ELR (cell line): ENCODE data around the gene HDLBP.
"Not testable (repeated sequence)": the region's sequence is repeated elsewhere in the genome, so short reads cannot be mapped to it uniquely, and the experiment has no call there.

Experiments used
- DNase-seq: peaks from one replicate; pipeline ENCODE4 v3.0.0-alpha.2; 2015; ENCODE audit warnings: low read depth

Gene HDLBP

DNA sequence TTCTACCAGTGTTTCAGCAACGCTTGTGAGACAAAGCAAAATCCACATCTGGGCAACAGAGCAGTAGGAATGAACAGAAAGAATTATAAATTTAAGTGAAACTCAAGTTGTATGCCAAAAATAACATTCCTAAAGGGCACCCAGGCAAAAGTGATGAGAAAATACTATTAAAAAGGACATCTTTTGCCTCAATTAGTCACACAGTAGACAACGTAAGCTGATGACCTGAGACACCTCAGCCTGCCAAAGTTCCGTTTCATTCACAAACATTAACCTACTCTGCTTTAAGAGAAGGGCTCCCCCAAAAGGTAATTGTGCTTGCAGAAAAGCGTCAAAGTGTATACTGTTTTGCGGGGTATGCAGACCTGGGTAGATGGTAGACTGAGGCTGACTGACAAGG is 7.2 kb downstream of the HDLBP start:
- no peak for DNase-seq

DNA sequence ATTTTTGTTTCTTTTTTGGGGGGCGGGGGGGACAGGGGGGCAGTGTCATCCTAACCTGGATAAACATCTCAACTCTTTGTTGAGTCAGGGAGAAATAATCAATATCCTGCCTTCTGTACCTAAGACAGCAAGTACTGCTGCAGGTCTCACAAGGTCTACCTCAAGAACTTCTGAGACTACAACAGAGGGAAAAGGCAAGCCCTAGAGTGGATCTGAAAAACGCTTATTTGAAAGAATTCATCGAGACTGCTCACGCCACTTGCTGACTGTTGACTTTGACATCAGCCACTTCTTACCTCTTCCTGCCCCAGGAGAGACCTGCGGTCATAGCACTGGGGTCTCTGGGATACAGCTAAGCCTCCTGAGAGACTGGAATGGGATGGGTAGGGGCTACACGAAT is 8.4 kb downstream of the HDLBP start:
- DNase-seq = no peak

DNA sequence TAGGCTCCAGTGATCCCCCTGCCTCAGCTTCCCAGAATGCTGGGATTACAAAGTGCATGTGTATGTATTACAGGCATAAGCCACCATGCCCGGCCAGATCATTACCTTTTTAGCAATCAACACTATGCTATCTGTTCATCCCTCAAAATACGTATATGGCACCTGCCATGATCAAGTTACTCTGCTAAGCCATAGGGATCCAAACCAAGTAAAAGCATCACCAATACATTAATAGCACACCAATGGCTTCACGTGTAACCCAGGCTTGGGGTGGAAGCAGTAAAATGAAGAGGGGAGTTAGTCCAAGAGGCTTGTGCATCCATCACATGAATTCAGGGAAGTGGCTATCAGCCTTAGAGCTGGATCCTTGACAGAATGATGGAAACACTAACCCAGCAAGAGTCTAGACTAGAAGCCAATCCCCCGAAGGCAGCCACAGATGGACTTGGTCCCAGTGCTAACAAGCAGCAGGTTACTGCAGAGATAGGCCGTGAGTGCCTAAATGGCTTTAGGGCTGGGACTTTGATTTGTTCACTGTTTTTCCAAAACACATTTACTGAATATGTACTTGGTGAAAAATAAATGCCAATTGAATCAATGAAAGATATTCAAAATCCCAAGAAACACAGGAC is 11.3 kb downstream of the HDLBP start:
- no peak for DNase-seq

DNA sequence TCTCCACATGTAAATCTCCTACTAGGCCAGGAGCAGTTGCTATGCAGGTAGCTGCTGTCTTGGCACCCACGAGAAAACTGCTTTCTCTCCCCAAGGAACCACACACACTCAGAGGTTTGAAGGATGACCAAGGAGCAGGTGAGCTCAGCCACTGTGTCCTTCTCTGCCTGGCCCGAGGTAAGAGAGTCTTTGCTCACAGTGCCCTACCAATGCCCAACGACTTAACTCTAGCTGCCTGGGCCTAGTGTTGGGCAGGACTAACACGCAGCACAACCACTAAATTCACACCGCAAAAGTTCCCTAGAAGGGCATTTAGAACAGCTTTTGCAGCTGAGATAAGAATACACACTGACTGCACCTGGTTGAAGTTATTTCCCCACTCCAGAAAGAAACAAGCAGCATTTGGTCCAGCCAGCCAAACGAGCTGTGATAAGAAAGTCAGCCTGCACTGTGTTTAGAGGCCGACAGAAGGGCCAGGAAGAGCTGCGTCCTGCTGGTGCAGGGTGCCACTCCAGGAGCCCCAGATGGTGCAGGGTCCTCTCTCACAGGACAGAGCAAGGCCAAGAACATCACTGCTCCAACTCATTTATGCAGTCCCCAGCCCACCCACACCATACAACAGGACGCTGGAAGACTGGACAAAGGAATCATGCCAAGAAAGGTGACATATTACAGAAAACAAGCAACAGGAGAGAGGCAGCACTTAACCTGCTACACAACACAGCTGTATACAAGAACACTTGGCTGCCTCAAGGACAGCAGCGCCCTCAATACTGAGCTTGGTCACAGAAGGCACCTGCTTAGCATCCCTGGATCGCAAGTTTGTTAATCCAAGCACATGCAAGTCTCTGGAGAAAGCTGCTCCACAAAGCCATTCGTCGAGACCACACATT is 12.5 kb downstream of the HDLBP start:
- DNase-seq = no peak

DNA sequence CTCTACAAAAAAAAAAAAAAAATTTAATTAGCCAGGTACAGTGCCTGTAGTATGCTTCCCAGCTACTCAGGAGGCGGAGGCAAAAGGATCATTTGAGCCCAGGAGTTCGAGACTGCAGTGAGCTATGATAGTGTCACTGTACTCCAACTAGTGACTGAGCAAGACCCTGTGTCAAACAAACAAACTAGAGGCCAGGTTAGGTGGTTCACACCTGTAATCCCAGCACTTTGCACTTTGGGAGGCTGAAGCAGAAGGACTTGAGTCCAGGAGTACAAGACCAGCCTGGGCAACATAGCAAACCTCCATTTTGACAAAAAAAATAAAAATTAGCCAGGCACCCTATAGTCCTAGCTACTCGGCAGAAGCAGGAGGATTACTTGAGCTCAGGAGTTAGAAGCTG is 13.4 kb downstream of the HDLBP start:
- no peak for DNase-seq

DNA sequence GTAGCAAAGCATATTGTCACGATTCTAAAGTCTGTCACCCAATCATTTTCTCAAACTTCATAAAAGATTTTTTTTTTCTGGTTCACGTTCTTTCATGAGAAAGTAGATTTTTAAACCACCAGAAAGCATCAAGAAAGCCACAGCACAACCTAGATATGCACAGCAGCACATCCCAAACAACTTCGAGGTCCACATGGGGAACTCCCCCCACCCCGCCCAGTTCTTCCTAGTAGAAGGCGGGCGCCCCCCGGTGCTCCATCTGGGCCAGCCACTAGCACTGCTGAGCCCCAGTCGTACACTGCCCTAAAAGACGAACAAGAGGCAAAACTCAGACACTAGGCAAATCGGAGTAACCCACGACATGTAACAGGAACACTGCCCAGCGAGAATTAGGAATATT is 15.5 kb downstream of the HDLBP start:
- DNase-seq = no peak

DNA sequence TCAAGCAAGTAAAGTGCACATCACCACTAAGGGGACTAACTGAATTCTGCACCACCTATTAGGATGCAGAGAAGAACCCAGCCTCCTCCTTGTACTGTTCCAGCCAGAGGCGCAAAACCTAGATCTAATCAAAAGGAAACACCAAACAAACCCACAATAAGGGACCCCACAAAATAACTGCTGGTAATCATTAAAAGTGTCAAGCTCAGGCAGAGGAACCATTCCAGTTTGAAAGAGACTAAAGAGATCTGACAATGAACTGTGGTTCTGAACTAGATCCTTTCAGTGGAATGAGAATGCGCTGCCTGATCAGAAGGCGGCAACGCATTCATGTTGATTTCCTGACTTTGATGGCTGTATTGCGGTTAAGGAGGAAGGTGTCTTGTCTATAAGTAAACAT is 16.8 kb downstream of the HDLBP start:
- DNase-seq = no peak

DNA sequence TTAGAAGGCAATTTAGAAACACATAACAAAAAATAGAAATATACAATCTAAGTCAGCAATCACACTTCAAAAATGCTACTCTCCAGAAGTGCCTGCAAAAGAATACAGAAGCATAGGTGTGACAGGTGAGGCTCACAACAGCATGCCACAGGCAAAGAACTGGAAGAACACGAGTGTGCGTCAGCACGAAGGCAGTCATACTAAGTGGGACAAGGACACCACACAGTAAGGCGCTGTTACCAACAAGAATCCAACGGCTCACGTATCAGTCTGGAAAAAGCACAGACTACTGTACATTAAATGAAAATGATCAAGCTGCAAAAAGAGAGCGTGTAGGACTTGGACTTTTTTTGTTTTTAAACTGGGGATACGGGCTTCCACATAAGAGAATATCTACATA is 18.7 kb downstream of the HDLBP start:
- no peak for DNase-seq

DNA sequence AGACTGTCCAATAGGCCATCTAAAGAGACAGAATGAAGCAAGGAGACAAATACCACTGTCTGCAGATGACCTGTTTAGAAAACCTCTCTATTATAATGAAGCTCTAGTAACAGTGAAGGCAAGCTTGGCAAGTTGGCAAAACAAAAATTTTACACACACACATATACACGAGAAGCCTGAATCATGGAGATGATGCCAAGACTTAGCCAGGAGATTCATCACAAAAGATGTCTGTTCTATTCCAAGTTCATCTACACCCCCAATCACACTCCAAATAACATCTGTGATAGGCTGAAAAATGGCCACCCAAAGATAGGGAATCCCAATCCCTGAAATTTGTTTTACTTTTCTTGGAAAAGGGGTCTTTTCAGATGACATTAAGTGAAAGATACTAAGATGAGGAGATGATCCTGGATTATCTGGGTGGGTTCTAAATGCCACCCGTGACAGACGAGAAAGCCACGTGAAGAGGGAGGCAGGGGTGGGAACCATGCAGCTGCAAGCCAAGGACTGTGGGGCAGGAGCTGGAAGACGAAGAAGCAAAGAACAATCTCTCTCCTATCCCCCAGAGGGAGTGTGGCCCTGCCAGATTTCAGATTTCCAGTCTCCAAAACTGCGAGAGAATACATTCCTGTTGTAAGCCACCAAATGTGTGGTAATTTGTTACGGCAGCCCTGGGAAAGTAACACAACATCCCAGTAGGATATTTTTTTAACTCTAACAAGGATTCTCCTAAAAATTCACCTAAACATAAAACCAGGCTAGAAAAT is 20.0 kb downstream of the HDLBP start:
- no peak for DNase-seq

DNA sequence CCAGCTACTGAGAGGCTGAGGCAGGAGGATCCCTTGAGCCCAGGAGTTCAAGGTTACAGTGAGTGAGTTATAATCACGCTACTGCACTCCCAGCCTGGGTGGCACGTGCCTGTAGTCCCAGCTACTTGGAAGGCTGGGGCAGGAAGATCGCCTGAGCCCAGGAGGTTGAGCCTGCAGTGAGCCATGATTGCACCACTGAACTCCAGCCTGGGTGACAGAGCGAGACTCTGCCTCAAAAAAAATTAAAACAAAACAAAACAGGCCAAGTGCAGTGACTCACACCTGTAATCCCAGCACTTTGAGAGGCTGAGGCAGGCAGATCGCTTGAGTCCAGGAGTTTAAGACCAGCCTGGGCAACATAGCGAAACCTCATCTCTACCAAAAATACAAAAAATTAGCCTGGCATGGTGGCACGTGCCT is 22.1 kb downstream of the HDLBP start:
- DNase-seq = peak; percentile 63

DNA sequence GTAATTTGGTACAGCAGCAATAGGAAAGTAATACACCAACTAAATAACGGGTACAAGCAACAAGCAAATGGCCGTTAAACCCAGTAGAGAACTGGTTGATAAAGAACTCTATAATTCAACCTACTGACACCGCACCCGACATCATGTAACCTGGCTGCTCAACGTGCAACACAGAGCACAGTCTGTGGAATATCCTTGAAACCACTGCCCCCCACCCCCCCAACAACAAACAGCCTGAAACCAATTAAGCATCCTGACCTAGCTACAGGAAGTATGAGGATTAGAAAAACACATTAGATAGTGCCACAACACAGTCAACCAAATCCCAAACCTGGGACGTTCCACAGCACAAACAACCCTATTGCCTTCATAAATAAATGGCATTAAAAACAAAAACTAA is 23.5 kb downstream of the HDLBP start:
- DNase-seq = no peak

DNA sequence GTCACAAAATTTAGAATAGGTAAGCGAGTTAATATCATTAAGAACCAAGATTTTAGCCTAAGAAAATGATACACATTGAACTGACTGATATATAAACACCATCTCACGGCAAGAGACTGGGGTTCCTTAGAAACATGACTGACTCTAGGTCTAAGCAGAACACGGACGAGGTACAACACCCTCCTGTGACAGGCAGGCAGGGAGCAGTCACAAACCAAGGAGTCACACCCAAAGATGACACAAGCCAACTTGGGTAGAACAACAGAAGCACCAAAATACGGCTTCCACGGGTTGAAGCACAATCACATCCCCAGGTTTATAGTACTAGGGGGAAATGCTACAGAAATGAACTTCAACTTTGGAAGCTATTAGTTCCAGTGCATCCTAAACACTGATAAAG is 24.3 kb downstream of the HDLBP start:
- no peak for DNase-seq

DNA sequence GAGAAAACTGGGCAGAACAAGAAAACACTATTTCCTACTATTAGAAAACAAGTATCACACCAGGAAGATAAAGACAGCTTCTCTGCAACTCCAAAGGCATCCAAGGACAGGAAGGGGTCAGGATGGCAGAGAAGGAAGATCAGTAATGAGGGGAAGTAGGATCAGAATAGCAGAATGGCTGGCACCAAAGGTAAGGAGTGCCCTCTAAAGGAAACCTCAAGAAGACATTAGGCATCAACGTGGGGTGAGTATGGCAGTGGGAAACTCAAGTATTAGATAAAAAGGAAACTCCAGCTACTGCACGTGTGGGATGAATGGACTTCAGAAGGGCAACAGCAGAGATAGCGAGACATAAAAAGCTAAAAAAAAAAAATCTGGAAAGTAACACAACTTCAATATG is 25.9 kb downstream of the HDLBP start:
- DNase-seq = no peak

DNA sequence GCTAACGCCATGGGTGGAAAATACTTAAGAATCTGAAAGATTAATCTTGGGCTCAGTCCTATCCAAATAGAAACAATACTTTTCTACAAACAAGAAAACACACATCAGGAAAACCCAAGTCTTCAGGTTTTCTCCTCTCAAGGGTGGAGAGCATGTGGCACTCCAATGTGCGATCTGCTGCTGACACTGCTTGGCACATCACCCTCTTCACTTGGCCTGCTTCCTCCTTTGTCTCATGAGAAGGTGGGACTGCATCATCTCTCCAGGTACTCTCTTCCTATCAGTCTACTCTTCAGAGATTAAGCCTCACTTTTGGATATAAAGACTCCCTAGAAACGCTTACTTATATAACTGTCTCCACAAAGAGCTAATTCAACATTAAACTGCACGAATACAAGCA is 26.4 kb downstream of the HDLBP start:
- DNase-seq = no peak

DNA sequence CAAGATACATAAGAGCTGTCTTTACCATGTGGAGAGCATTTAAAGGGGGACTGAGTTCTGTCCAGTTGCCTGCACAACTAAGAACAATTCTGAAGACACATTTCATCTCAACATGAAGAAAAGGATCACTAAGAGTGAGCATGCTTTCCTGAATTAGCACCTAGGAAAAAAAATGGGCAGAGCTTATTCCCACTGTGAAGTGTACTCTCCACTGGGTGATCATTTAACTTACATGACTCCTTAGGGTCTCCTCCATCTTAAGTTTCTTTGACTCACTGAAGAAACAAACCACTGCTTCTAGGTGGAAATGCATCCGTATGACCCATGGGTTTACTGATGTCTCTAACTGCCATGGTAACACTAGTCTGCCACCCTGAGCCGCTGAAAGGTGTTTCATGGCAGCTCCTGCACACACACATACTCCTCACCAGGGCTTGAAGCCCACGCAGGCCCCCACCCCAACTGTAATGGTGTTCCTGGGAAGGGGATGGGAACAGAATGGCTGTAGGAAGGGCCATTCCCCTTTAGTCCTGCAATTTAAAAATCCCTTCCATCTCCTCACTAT is 27.1 kb downstream of the HDLBP start:
- no peak for DNase-seq

DNA sequence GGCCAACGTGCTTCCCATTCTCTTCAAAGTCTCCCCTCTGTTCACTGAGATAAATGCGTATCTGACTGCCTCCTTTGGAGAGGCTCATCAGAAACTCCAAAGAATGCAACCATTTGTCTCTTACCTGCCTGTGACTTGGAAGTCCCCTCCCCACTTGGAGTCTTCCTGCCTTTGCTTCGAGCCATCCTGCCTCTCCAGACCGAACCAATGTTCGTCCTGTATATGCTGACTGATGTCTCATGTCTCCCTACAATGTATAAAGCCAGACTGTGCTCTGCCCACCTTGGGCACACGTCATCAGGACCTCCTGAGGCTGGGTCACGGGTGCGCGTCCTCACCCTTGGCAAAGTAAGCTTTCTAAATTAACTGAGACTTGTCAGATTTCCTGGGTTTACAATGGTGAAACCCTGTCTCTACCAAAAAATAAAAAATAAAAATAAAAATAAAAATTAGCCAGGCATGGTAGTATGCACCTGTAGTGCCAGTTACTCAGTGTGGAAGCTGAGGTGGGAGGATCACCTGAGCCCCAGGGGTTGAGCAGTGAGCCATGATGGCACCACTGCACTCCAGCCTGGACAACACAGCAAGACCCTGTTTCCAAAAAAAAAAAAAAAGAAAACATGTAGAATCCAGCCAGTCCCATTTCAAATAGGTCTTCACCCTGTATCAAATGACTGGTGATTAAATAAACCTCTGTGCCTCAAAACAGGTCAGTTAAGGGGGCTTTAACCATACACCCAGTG is 29.0 kb downstream of the HDLBP start:
- no peak for DNase-seq

DNA sequence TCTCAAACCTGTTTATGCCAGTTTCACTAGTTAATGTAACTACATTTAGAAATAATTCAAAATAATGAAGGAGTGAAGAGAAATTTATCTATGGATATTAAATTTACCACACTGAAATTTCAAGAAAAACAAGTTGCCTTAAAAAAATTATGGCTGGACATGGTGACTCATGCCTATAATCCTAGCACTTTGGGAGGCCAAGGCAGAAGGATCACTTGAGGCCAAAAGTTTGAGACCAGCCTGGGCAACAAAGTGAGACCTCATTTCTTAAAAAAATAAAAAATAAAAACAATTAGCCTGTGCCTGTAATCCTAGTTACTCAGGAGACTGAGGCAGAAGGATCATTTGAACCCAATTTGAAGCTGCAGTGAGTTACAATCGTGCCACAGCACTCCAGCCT is 29.9 kb downstream of the HDLBP start:
- no peak for DNase-seq

DNA sequence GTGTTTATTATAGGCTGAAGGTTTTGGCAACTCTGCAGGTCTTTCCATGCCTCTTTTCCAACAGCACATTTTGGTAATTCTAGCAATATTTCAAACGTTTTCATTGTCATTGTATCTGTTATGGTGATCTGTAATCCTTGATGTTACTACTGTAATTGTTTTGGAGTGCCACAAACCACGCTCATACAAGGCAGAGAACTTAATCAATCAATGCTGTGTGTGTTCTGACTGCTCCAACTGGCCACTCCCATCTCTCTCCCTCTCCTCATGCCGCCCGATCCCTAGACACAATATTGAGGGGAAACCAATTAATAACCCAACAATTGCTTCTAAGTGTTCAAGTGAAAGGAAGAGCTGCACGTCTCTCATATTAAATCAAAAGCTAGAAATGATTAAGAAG is 32.9 kb downstream of the HDLBP start:
- DNase-seq = no peak

DNA sequence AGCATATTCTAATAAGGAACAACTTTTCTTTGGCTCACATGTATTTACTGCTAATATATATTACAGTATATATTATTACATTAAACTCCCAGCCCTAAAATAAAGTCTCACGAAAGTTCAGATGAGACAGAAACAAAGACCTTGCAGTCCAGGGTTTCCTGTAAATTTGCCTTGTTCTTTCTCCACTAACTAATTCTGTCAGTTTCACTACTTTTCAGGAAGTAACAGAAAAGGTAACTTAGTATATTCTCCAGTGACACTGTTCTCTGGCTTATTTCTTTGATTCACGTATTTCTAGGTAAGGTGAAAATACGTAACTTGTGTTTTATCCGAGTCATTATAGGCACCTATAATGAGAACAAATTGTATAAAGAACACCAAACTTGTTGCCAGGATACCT is 35.2 kb downstream of the HDLBP start:
- no peak for DNase-seq

DNA sequence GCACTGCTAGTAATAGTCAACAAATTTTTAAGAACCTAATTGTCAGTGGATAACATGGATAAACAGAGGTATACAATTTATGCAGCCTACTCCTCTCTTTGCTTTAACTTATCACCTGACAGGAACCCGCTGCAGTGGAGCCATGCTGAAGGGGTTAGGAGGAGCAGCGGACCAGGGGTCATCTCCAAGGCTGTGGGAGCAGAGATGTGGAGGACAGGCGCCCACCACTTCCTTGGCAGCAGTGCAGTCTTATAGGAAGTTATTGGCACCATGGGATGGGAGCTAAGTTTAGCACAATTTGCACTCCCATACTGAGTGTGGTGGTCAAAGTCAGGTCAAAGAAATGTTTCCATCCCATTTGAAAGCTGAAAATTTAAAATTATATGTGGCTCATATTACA is 35.6 kb downstream of the HDLBP start:
- no peak for DNase-seq

DNA sequence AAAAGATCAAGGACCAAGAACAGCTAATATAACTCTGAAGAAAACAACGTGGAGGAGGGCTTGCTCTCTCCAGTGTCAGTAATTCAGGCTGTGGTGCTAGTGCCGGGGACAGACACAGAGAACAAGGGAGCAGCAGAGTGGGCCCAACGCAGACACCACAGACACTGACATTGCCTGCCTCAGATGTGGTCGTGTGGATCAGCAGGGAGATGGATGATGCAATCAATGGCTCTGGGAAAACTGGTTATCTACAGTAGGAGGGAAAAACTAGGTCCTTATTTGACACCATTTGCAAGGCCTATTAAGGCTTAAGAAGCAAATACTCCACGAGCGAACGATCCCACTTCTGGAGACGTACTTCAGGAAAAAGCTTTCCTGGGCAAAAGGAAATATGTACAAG is 36.1 kb downstream of the HDLBP start:
- DNase-seq = no peak

DNA sequence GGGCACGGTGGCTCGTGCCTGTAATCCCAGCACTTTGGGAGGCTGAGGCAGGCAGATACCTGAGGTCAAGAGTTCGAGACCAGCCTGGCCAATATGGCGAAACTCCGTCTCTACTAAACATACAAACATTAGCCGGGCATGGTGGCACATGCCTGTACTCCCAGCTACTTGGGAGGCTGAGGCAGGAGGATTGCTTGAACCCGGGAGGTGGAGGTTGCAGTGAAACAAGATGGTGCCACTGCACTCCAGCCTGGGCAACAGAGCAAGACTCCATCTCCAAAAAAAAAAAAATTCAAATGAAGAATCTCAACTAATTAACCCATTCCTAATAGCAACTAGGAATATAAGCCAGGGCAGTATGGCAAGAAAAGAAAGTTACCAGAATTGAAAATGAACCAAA is 37.2 kb downstream of the HDLBP start:
- not testable (repeated sequence) for DNase-seq
